ENCODE data around the gene PTPRG.
"Not testable (repeated sequence)": the region's sequence is repeated elsewhere in the genome, so short reads cannot be mapped to it uniquely, and the experiment has no call there.

The PTPRG gene

DNA sequence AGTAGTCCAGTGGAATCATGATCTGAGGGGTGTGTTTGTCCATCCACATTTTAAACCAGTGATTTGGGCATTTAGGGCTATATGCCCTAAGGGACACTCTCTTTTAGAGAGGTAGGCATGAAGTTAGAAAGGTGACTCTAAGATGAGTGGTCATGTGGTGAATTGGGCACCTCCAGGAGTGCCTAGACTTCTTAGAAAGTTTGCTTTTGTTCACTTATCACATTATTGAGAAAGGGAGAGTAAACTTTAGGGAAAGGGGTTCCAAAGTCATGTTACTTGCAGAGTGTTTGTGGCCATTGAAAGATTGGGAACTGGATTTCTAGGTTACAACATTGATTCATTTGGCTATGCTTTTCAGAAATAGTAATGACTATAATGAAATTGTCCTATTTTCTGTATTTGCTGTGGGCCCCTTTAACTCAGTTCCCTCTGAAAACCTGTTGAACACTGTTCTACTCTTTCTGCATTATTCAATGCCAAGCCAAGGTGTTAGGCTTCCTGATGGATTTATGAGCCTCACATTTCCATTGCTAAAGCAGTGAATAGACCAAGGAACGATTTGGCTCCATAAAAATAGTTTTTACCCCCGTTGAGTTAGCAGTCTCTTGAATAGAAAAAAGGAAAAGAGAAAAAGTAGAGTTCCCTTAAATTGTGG lies 169.3 kb downstream of the PTPRG start:
- no peak for DNase-seq

DNA sequence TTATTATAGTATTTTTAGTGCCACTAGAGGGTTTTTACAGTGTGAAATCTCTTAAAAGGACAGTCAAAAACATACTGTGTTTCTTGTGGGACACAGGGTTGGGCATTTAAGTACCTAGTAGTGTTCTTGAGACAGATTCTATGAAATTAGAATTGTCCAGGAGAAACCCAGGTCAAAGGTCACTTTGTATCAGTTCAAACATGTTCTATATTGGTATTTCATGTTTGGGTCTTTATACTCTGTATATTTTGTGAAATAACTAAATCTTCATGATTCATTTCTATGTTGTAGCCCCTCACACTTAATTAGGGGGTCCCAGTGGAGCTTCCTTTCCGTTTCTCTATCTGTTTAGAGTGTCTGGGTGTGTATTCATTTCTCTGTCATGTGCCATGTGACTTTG lies 171.6 kb downstream of the PTPRG start:
- no peak for DNase-seq

DNA sequence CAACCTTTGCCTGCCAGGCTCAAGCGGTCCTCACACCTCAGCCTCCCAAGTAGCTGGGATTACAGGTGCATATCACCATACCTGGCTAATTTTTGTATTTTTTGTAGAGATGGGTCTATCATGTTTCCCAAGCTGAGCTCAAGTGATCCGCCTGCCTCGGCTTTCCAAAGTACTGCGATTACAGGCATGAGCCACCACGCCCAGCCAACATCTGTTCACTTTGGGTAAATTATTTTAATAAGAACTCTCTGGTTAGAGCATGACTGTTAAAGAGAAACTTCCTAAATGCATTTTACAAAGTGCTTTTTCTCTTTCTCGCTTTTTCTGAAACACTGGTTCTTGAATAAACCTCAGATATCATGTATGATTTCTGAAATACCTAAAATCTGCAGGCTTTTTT lies 172.5 kb downstream of the PTPRG start:
- DNase-seq = no peak

DNA sequence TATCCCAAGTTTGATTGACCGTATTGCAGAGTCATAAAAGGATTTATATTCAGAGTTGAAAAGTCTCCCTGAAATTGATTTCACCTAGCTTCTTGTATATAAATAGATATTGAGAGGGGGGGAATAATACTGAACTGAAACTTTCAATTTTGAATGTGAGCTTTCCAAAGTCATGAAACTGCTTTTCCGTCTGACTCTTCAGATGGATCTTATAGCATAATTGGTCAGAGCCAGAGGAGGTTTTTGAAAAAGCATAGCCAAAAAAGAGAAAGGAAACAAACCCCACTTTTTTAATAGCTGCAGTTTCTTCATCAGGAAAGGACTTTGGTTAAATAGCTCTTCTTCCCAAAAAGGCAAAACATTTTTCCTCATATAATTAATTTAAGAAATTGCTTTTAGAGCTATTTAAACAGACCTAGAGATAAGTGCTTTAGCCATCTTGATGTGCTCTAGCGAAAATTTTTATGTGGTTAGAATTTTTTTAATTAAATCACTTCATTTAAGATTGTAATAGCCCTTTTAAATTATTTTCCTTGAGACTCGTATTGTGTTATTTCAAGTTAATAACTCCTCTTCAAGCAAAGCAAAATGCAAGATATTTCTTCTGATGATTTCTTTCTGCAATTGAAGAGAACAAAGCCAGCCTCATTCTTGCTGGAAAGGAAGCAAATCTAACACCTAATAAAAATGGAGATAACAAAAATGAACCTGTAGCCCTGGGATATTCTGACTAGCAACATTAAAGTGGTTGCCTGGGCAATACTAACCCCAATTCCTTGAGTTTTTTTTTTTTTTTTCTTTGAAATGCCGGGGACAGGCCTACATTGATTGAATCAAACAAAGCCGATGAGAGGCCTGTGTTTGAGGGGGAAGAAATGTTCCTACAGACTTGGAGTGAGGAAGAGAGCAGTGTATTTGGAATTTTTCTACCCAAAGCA lies 173.6 kb downstream of the PTPRG start:
- DNase-seq = no peak

- no peak for DNase-seq
These were observed 175.1 kb downstream of the PTPRG start for GRCh38 chr3:61736506-61736905.

GRCh38 chr3:61739640-61740039 lies 178.3 kb downstream of the PTPRG start:
- DNase-seq = no peak

DNA sequence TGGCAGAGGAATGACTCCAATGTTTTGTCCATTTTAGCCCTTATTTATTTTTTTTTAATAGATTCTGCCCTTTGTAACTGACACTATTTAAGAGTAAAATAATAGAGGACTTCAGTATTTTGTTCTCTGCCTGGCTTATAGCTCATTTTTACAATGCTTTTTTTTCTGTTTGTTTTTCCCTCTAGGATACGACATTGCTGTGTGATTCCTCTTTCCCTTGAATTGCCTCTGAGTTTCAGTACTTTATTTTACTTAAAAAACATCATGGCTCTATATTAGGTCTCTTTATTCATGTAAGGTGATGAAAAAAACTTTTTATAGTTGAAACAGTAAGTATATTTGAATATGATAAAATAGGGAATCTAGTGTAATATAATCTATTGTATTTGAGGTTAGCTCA lies 179.1 kb downstream of the PTPRG start:
- no peak for DNase-seq

DNA sequence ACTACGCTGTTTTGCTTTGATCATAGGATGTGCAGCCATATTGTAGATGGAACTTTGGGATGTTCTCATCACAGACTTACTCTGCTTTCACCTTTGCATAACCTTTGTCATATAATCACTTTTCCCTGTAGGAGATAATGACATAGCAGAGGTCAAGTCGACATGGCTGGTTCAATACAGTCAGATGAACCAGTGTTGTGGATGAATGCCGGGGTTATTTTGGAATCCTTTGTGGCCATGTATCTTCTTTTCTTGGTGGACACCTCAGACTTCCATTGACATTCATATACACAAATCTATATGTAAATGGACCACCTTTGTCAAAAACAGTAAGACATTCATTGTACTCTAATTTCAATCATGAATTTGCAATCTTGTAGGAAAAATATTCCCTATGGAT lies 180.2 kb downstream of the PTPRG start:
- DNase-seq = no peak

DNA sequence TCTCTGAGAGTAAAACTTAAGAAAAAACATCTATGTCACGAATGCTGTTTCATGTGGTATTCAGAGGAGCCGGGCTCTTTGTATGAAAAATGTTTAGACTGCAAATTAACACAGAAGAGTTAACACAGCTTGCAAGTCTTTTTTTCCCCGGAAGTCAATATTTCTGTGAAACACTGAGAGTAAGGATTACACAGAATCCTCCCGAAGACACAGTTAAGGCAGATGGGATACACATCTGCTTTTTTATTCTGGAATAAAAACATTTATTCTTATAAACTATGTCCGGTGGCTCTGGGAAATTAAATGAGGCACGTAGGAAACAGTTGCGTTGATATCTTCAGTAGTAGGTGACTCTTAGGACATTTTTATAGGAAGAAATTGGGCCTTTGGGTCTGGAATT lies 180.6 kb downstream of the PTPRG start:
- no peak for DNase-seq

GRCh38 chr3:61743067-61743466 lies 181.7 kb downstream of the PTPRG start:
- DNase-seq = no peak

DNA sequence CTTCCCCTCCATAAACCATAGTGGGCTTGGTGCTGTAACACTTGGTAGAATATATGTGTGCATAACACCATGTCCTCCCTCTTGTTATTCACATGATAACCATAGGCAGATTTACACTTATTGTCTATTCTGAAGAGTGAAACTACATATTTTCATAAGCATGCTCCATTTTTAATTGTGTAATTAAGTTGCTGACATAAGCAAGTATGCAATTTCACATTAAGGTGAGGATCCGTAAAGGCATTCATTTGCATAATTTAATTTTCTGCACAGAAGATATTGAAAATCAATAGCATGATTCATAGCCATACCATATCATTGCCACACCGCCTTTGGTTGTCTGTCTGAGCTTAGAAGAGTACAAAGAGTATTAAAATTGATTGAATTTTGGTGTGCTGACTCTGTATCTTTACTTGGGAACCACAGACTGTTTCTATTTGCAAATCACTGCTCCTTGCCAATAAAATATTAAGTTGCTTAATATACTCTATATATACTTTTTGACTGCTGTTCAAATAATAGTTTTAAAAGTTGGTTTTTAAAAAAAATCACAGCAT lies 182.4 kb downstream of the PTPRG start:
- no peak for DNase-seq

GRCh38 chr3:61748288-61748687 lies 186.9 kb downstream of the PTPRG start:
- no peak for DNase-seq

GRCh38 chr3:61750766-61751165 lies 189.4 kb downstream of the PTPRG start:
- DNase-seq = no peak

- no peak for DNase-seq
These were observed 197.5 kb downstream of the PTPRG start for GRCh38 chr3:61758839-61759238.

DNA sequence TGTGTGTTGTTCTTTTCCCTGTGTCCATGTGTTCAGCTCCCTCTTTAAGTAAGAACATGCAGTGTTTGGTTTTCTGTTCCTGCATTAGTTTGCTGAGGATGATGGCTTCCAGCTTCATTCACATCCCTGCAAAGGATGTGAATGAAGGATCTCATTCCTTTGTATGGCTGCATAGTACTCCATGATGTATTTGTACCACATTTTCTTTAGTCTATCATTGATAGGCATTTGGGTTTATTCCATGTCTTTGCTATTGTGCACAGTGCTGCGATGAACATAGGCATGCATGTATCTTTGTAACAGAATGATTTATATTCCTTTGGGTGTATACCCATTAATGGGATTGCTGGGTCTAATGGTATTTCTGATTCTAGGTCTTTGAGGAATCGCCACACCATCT lies 199.4 kb downstream of the PTPRG start:
- DNase-seq = not testable (repeated sequence)

DNA sequence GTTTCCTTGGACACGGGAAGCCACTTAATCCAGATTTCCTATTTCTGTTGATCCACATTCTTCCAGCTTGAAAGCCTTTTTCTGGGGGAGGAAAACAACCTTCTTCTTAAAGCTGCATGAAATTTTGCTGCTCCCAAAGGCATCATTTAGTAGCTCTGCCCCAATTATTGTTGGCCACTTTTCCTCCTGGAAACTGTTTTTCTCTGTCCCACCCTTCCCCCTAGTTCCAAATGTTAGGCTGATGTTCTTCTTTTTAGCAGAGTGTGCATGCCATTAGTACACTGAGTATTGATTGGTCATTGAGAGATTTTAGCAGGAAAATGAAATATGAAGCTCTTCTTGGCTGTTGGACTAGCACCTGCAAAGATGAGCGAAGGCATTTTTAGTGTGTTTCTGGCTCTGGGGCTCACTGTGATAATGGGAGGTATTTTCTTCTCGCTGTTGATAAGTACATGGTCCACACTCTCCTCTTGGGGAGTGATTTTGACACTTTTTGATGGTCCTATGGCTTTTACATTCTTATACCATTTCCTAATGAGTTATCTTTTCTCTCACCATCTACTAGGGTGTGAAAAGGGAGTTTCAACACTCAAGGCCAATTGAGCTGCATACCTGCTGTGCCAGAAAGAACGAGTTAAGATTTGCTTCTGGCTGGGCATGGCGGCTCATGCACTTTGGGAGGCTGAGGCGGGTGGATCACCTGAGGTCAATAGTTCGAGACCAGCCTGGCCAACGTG lies 200.5 kb downstream of the PTPRG start:
- no peak for DNase-seq

GRCh38 chr3:61765157-61765876 lies 203.9 kb downstream of the PTPRG start:
- no peak for DNase-seq

- DNase-seq = no peak
These were observed 207.1 kb downstream of the PTPRG start for GRCh38 chr3:61768284-61769037.

DNA sequence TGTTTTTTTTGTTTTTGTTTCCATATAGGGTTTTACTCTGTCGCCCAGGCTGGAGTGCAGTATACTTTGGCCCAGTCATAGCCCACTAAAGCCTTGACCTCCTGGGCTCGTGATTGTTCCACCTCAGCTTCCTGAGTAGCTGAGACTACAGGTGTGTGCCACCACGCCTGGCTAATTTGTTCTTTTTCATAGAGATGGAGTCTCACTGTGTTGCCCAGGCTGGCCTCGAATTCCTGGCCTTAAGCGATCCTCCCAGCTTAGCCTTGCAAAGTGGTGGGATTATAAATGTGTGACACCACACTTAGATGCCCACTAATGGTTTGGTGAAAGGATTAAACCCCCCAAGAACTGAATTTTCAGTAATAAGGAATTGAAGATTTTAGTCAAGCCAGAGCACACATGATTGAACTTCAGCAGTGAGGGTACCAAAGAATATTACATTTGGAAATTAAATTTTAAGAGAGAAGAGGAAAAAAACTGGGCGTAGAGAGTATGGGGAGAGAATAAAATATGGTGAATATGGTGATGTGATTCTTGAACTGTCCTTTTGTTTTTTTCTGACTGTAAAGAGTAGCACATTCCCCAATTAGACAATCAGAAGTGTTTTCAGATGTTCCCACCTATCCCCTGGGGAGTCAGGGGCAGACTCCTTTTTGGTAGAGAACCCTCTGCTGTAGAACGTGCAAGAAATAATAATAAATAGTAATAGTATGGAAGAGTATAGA lies 208.1 kb downstream of the PTPRG start:
- DNase-seq = no peak

DNA sequence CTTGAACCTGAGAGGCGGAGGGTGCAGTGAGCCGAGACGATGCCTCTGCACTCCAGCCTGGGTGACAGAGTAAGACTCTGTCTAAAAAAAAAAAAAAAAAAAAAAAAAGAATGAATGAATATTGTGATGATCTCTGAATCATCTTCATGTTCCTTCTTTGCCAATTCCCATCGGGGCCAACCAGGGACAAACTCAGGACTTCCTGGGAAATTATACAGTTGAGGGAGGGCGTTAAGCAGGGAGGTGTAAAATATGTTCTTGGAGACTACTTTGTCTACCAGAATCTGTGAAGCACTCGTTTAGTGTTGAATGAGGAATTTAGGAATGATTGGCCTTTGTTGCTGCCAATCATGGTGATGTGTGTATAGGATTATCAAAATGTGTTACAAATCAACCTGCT lies 210.6 kb downstream of the PTPRG start:
- DNase-seq = no peak

DNA sequence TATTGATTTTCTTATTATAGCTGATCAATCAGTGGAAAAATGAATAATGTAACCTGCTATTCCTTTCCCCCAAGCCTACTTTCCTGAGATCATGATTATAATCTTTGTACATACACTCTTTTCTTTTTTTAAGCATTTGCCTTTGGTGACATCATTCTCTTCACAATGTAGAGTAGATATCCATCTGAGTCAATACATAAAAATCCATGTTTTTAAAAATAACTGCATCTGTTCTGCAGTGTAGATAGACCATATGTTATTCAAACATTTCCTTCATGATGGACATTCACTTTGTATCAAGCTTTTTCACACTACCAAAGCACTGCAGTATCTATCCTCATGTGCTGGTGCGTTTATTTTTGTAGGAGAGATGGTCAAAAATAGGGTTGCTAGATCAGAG lies 211.1 kb downstream of the PTPRG start:
- DNase-seq = no peak
